Activated T-helper 1 cell treated with anti-CD3 and anti-CD28 coated beads, Interleukin-2, amount 50 U/mL, for 16 hours (primary cell): ENCODE results near the gene ANP32B.
"Not testable (repeated sequence)": the region's sequence is repeated elsewhere in the genome, so short reads cannot be mapped to it uniquely, and the experiment has no call there.

Source experiments
- DNase-seq, 2 donors: peaks; one replicate each; pipeline ENCODE4 v3.0.0-alpha.2; 2020; ENCODE audit warnings: low read depth in 1 of 2, low spot score in 1 of 2

ANP32B gene

DNA sequence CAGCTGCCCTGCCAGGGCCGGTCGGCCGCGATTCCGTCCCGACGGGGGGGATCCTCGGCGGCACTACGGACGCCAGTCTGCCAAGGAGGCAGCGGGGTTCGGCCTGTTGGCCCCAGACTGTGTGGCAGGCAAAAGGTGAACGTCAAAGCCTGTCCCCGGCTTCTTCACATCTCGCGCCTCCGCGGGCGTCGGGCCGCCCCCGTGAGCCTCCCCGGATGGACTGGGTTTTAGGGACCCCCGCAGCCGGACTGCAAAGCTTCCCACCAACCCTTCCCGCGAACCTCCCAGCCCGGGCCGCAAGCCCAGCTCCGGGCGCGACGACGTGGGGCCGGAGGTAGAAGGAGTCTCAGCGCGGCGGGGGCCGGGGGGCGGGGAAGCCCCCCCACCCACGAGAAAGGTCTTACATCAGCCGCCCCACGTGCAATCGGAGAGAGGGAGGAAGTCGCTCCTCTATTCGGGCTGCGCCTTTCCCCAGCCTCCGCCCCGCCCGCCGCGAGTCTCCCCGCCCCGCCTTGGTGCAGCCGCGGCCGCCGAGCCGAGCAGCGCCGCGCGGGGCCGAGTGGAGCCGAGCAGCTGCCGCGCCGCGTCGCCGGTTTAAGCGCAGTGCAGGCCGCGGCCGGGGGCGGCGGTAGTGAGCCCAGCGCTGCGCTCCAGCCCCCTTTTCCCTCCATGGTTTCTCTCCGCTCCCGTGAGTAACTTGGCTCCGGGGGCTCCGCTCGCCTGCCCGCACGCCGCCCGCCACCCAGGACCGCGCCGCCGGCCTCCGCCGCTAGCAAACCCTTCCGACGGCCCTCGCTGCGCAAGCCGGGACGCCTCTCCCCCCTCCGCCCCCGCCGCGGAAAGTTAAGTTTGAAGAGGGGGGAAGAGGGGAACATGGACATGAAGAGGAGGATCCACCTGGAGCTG is at the start of gene ANP32B:
Gene ANP32B, plus strand, starts transcription at position 659 of the 906 bp plus-strand sequence. Its CDS starts 215 bp downstream, at position 874.
- DNase-seq = peak; percentile 86 to 94

DNA sequence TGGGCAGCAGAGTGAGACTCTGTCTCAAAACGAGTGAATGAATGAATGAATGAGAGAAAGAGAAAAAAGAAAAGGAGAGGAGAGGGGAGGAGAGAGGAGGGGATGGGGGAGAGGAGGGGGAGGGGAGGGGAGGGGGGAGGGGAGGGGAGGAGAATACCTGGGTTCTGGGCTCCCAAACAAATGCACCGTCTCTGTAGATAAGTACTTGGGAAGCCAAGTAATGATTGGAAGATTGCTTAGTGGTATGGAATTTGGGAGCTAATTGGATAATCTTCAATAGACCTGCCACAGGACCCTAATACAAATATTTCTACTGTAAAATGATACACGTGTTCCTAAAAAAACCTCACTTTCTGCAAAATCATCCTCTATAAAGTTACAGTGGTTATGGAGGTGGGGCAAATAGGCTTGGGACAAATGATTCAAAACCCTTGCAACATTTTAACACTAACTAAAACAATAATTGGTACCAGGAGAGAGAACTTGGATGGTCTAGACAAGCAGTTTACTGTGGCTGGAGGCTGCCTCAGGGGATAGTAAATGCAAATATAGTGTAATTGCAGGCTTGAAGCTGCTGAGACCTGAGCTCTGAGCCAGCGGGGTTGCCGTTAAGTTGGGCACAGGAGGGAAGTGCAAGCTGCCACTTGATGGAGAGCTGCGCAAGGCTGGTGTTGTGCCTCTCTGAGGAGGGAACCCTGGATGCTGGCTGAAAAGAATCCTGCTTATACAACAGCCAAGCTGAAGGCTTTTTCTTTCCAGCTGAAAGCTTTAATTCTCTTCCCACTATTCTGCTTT is 48.6 kb upstream of the ANP32B start:
- DNase-seq = no peak

DNA sequence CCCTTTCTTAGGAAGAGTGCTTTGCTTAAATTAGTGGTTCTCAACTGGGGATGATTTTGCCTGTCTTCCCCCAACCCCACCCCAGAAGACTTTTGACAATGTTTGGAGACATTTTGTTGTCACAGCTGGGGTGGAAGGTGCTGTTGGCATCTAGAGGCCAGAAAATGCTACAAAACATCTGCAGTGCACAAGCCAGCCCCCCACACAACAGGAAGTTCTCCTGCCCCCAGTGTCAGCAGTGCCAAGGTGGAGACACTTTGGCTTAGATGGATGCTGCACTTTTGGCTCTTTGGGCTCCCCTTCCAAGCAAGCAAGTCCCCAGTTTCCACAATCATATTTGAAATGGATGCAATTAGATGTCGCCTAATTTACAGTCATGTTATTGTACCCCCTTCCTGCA is 47.9 kb upstream of the ANP32B start:
- no peak for DNase-seq

DNA sequence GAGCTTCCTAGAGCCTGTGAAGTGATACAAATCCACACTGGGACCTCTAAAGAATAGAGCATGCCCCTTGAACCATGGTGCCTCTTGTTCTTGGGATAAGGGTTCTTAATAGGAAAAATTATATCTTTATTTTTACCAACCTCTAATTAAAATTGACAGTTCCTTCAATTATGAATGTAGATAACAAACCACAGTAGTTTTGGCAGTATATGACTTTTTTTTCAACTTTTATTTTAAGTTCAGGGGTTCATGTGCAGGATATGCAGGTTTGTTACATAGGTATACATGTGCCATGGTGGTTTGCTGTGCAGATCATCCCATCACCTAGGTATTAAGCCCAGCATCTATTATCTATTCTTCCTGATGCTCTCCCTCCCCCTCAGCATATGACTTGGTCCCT is 46.1 kb upstream of the ANP32B start:
- DNase-seq = no peak

GRCh38 chr9:97938081-97938644 is 45.0 kb upstream of the ANP32B start, which contains the start of gene HEMGN:
Gene HEMGN (minus strand): TSS chr9:97938172. CDS start chr9:97938136, 36 bp downstream.
- no peak for DNase-seq

DNA sequence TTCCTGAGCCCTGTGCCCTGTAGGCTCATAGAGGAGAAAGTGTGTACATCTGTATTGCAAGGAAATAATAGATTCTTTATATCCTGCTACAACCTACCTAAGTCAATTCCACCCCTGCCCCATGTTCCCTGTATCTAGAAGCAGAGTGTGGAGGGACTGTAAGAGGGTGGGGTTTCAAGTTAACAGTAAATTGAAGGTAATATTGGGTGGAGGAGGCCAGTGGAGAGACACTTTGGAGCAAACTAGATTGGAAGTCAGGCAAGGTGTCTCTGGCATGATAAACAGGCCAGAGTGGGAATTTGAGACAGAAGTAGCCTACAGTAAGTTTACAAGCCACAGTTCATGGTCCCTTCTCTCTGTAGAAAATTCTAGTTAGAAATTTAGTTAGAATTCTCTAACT is 42.9 kb upstream of the ANP32B start:
- DNase-seq = no peak

DNA sequence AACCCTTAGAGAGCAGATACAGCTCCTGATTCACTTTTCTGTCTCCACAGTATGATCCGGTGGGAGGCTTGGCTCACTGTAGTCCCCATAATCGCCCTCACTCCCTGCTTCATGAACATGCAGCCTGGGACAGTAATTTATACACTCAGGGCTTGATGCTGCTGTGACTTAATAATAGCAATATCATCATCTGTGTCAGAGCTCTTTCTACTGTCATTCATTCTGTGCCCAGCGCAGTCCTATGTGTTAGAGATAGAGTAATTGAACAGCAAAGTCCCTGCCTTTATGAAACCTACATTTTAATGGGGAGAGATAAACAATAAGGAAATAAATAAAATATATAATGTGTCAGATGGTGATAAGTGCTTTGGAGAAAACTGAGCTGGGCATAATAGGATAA is 42.4 kb upstream of the ANP32B start:
- no peak for DNase-seq

DNA sequence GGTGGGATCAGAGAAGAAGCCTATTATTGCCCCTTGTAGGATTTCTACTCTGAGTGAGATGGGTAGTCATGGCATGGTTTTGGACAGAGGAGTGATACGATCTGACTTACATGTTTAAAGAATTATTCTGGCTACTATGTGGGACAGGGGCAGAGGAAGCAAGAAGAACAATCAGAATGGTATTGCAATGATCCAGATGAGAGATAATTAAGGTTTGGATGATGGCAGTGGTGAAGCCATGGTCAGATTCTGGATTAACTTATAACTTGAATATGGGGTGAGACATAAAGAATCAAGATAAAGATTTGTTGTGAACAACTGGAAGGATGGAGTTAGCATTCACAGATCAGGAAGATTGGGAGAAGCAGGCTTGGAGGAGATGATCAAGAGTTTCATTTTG is 41.8 kb upstream of the ANP32B start:
- no peak for DNase-seq

DNA sequence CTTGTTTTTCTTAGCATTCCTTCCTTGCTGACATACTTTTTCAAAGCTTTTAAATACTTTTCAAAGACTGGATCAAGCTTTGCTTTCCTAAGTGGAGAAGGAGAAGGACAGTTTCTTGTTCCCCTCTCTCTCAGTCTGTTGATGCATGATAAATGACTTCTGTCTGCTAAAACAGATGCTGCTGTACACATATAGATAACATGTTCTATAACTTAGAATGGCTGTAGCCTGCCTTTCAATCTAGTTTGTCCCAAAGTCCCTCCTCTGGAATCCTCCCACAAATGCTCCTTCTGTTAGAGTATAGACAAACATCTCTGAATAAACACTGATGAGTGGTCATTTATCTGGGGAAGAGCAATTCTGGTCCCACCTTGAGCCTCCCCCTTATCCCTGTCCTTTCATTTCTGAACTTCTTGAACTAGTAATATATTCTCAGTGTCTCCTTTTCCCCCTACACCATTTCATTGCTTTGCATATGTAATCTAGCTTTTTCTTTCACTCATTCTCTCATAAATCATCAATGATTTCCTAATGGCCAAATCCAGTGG is 39.8 kb upstream of the ANP32B start:
- DNase-seq = no peak

GRCh38 chr9:97944612-97945011 is 38.5 kb upstream of the ANP32B start:
- DNase-seq = no peak

DNA sequence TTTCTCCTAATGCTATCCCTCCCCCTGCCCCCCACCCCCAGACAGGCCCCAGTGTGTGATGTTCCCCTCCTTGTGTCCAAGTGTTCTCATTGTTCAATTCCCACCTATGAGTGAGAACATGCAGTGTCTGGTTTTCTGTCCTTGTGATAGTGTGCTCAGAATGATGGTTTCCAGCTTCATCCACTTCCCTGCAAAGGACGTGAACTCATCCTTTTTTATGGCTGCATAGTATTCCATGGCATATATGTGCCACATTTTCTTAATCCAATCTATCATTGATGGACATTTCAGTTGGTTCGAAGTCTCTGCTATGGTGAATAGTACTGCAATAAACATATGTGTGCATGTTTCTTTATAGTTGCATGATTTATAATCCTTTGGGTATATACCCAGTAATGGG is 37.7 kb upstream of the ANP32B start:
- DNase-seq = not testable (repeated sequence)

GRCh38 chr9:97947094-97947493 is 36.0 kb upstream of the ANP32B start:
- not testable (repeated sequence) for DNase-seq

DNA sequence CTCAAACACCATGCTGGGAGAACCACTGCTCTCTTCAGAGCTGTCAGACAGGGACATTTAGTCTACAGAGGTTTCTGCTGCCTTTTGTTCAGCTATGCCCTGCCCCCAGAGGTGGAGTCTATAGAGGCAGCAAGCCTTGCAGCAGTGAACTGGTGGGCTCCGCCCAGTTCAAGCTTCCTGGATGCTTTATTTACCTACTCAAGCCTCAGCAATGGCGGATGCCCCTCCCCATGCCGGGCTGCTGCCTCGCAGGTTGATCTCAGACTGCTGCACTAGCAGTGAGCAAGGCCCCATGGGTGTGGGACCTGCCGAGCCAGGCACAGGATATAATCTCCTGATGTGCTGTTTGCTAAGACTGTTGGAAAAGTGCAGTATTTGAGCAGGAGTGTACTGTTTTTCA is 32.3 kb upstream of the ANP32B start:
- not testable (repeated sequence) for DNase-seq

DNA sequence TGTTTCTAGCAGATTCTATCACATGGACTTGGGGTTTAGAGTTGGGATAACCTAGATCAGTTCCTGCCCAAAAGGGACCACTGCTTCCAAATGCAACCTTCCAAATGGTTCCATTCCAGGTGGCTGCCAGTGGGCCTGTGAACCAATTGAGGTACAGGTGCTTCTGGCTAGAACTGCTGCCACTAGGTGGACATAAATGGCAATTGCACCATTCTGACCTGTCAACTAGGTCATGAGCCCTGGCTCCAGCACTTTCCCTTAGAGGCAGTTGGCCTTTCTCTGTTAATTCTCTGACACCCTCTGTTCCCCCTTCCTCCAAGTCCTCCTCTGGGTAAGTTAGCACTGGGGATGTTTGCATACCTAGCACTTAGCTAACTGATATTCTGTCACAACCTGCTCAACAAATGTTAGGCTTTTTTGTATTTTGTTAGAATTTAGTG is 28.6 kb upstream of the ANP32B start:
- peak in 1 of 2 donors; percentile 15 for DNase-seq

GRCh38 chr9:97956331-97956730 is 26.8 kb upstream of the ANP32B start:
- DNase-seq = no peak

GRCh38 chr9:97958812-97959511 is 24.2 kb upstream of the ANP32B start:
- no peak for DNase-seq

GRCh38 chr9:97959585-97959984 is 23.6 kb upstream of the ANP32B start:
- DNase-seq = no peak

DNA sequence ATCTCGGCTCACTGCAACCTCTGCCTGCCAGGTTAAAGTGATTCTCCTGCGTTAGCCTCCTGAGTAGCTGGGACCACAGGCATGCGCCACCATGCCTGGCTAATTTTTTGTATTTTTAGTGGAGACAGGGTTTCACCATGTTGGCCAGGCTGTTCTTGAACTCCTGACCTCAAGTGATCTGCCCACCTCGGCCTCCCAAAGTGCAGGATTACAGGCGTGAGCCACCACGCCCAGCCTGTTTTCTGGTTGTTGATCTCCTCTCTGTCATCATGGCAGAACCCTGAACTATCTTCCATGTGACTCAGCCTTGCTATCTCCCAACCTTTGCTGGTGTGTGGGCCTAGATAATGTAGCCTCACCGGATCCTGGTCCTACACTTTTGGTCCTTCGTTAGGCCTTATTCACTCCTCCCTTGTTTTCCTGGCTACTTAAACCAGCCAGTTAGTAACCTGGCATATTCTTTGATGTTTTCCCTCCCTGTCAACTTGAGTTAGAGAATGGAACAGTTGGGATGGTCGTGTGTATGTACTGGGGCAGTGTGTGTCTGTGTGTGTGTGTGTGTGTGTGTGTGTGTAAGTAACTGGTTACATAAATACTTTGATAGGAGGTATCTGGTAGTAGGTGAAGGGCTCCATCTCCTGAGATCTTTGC is 22.3 kb upstream of the ANP32B start:
- not testable (repeated sequence) for DNase-seq

DNA sequence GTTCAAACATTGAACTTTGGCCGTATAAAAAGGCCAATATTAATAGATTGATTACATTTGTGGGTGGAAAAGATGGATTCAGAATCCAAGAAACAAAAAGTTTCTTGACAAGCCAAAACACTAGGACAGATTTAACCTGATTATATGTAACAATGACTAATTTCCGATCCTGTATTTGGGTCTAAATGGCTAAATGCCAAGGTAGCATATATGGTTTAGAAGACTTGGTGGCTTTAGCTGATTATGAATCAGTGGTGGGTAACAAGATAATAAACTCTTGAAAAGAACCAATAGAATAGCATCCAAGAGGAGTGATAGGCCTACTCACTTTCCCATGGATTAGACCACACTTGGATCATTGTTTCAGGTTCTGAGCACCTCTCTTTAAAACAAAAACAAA is 21.8 kb upstream of the ANP32B start:
- DNase-seq = no peak

DNA sequence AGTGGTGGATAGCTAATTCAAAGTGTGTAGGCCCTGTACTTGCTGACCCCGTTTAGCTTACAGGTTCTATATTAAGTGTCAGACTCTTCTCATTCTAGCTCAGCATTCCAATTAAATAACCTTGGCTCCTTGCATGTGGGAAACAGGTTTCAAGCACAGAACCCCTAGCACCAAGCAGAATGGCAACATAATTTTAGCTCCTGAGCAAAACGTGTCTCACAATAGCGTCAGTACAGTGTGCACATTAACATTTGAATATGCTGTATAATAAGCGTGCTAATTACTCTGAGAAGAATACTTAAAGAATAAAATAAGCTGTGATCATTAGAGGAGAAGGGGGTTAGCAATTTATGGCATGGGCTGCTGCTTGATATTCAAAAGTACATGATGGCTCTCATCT is 21.0 kb upstream of the ANP32B start:
- no peak for DNase-seq
